Breast epithelium (tissue), 3 donors: ENCODE results near the gene CTR9.

Source experiments
- CTCF ChIP-seq, 3 donors: fragments of 450-650 bp; IDR thresholded peaks; one replicate each; pipeline ENCODE4 v1.5.1; 2016 to 2017; ENCODE audit warnings: antibody characterized with exemption in 3 of 3, mild to moderate bottlenecking in 3 of 3, moderate library complexity in 3 of 3
- POLR2A ChIP-seq: fragments of 450-650 bp; IDR thresholded peaks from one replicate; pipeline ENCODE4 v1.6.1; 2016; ENCODE audit warnings: antibody characterized with exemption, mild to moderate bottlenecking, moderate library complexity

DNA sequence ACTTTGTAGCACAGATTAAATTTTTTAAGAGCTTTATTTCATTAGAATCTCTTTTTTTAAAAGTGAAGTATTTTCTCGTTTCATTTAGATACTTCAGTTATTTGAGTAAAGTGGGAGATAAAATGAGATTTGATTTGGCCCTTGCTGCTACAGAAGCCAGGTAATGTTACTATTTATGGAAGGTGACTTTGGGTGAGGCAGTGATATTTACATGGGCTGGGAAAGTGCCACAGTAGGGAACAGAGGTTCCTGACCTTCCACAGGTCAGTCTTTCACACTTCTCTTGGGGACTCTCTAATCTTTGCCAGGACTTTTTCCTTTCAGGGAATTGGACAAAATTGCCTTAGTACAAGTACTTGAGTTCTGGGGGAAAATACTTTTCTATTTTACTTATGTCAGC lies 20.4 kb downstream of the CTR9 start:
- TF ChIP-seq POLR2A (no peak), CTCF (IDR thresholded peaks at IDR 0.05) (no peak)
